A673 (cell line): ENCODE results near the gene CPA4. TPM values are rescaled to one million over a fixed set of nuclear protein-coding genes. Genes with fewer than 3 reads are reported as not detected.

ENCODE experiments used
- BruUV-seq: library from RNA; stranded (reverse); fragments of 400-500 nt; replicated peaks from 2 replicates; lab custom pipeline; 2021; lab: Mats Ljungman, UMichigan
- CTCF ChIA-PET: fragments of 300-600 bp; sonication (Branson Sonifier 250); formaldehyde crosslinking; loops from one replicate; lab custom pipeline; 2022; ENCODE audit warnings: antibody characterized with exemption; lab: Charles Lee
- POLR2A ChIA-PET: fragments of 300-600 bp; sonication (Branson Sonifier 250); formaldehyde crosslinking; loops from one replicate; lab custom pipeline; 2022; ENCODE audit warnings: antibody characterized with exemption; ENCODE audit not compliant: low non-redundant PET; lab: Charles Lee
- DNase-seq: peaks from one replicate; pipeline ENCODE4 v3.0.0-alpha.2; 2015; ENCODE audit warnings: low spot score
- H3K27ac ChIP-seq: fragments of 200-600 bp; sonication (generic); 2 replicates; pipeline ENCODE4 v1.5.1; 2016; ENCODE audit warnings: mixed run types, low read depth, mild to moderate bottlenecking, mixed read lengths, antibody characterized with exemption, low read length; ENCODE audit not compliant: poor library complexity, severe bottlenecking
- H3K27me3 ChIP-seq: fragments of 200-600 bp; sonication (generic); replicated peaks from 2 replicates; pipeline ENCODE4 v1.6.1; 2017; ENCODE audit warnings: mixed run types, low read depth, mild to moderate bottlenecking, mixed read lengths, antibody characterized with exemption, low read length; ENCODE audit not compliant: insufficient read depth, poor library complexity
- H3K36me3 ChIP-seq: fragments of 200-600 bp; sonication (generic); 2 replicates; pipeline ENCODE4 v1.6.1; 2016; ENCODE audit warnings: mixed run types, mild to moderate bottlenecking, mixed read lengths, antibody characterized with exemption, low read length; ENCODE audit not compliant: insufficient read depth, poor library complexity, severe bottlenecking
- H3K4me1 ChIP-seq: fragments of 200-600 bp; sonication (generic); 2 replicates; pipeline ENCODE4 v1.6.1; 2017; ENCODE audit warnings: mixed run types, mild to moderate bottlenecking, mixed read lengths, antibody characterized with exemption, low read length; ENCODE audit not compliant: insufficient read depth, poor library complexity, severe bottlenecking
- H3K4me3 ChIP-seq: fragments of 200-600 bp; sonication (generic); 2 replicates; pipeline ENCODE4 v1.5.1; 2016; ENCODE audit warnings: low read depth, mixed run types, mild to moderate bottlenecking, mixed read lengths, low read length; ENCODE audit not compliant: poor library complexity, severe bottlenecking
- H3K9me3 ChIP-seq: fragments of 200-600 bp; sonication (generic); 2 replicates; pipeline ENCODE4 v1.6.1; 2016; ENCODE audit warnings: mixed run types, low read depth, mild to moderate bottlenecking, mixed read lengths, antibody characterized with exemption, low read length; ENCODE audit not compliant: poor library complexity, severe bottlenecking
- EZH2 ChIP-seq: fragments of 200-600 bp; sonication (generic); IDR thresholded peaks from 2 replicates; pipeline ENCODE4 v1.6.1; 2017; ENCODE audit warnings: borderline replicate concordance, low read depth, mild to moderate bottlenecking, mixed read lengths, antibody characterized with exemption, low read length; ENCODE audit not compliant: poor library complexity, severe bottlenecking
- intact Hi-C: fragments of 100-400 bp; cut with micrococcal nuclease; formaldehyde crosslinking; loops from one replicate; pipeline ENCODE4 v1.10.0; 2022; ENCODE audit not compliant: unreplicated experiment
- total RNA-seq: library from RNA; stranded (reverse); gene quantifications from 2 replicates; pipeline ENCODE4 v1.2.3, GENCODE V29; 2021
- TF ChIP-seq, protein P1 (sequence below): fragments of 300-800, 200-600 bp; sonication (generic); conservative IDR thresholded peaks from 2 replicates; pipeline ENCODE4 v1.5.1; 2017; ENCODE audit warnings: low read depth, mild to moderate bottlenecking, antibody characterized with exemption, low read length, moderate library complexity, mixed read lengths

Gene CPA4
- total RNA-seq, 1 experiment from 2014 or later, result not detected

DNA sequence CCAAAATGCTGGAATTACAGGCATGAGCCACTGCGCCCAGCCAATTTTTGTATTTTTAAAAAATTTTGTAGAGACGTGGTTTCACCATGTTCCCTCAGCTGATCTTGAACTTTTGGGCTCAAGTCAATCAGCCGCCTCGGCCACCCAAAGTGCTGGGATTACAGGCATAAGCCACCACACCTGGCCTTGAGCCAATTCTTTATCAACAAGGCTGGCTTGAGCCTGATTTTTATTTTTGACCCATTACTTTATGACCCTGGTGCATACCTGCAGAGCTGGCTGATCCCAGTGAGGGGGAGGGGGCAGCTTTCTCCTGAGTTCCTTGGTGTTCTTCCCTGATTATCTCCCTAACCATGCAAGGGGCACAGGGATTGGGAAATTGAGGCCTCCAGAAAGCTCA lies 71.5 kb downstream of the CPA4 start:
- Histone ChIP-seq H3K36me3 (no peaks in the 10 kb centered on the region), H3K4me3 (no peak overlapping the region), H3K27me3 (no peaks in the 10 kb centered on the region), H3K9me3 (peaks cover 2% of the 10 kb centered on the region), H3K27ac (peak overlapping the region; percentile 75), H3K4me1 (peaks cover 17% of the 10 kb centered on the region)
- ChIA-PET CTCF (no interaction called here), POLR2A (no interaction called here)
- BruUV-seq, result no TSS peak
- TF ChIP-seq, protein P1, sequence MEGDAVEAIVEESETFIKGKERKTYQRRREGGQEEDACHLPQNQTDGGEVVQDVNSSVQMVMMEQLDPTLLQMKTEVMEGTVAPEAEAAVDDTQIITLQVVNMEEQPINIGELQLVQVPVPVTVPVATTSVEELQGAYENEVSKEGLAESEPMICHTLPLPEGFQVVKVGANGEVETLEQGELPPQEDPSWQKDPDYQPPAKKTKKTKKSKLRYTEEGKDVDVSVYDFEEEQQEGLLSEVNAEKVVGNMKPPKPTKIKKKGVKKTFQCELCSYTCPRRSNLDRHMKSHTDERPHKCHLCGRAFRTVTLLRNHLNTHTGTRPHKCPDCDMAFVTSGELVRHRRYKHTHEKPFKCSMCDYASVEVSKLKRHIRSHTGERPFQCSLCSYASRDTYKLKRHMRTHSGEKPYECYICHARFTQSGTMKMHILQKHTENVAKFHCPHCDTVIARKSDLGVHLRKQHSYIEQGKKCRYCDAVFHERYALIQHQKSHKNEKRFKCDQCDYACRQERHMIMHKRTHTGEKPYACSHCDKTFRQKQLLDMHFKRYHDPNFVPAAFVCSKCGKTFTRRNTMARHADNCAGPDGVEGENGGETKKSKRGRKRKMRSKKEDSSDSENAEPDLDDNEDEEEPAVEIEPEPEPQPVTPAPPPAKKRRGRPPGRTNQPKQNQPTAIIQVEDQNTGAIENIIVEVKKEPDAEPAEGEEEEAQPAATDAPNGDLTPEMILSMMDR, result no peak
- TF ChIP-seq EZH2, result no peak
- intact Hi-C loops, result no loop called here
- no peak for DNase-seq

- Histone ChIP-seq H3K27me3 (no peaks in the 10 kb centered on the region), H3K4me3 (no peak overlapping the region), H3K27ac (peak overlapping the region; percentile 75), H3K9me3 (no peaks in the 10 kb centered on the region), H3K36me3 (no peaks in the 10 kb centered on the region), H3K4me1 (peaks cover 17% of the 10 kb centered on the region)
- CTCF ChIA-PET, result no interaction called here
- DNase-seq, result peak; percentile 42
- TF ChIP-seq EZH2, result no peak
- TF ChIP-seq, protein P1, result no peak
- POLR2A ChIA-PET, result no interaction called here
- BruUV-seq, result no TSS peak
- intact Hi-C loops, result no loop called here
Measured at GRCh38 chr7:130365088-130365487, 72.1 kb downstream of the CPA4 start.

- Histone ChIP-seq H3K27ac (peak overlapping the region; percentile 75), H3K4me3 (no peak overlapping the region), H3K27me3 (no peaks in the 10 kb centered on the region), H3K36me3 (no peaks in the 10 kb centered on the region), H3K9me3 (no peaks in the 10 kb centered on the region), H3K4me1 (peaks cover 17% of the 10 kb centered on the region)
- intact Hi-C loops, result no loop called here
- TF ChIP-seq, protein P1, result no peak
- no peak for TF ChIP-seq EZH2
- peak; percentile 69 for DNase-seq
- ChIA-PET POLR2A (no interaction called here), CTCF (no interaction called here)
- BruUV-seq, result no TSS peak
Measured at GRCh38 chr7:130365511-130366441, 72.8 kb downstream of the CPA4 start.
